SJCRH30 (cell line): ENCODE data around the gene CACNA1H. TPM values are rescaled to one million over a fixed set of nuclear protein-coding genes. Genes with fewer than 3 reads are reported as not detected.

ENCODE experiments used
- DNase-seq, 2 experiments: peaks; one replicate each; pipeline ENCODE4 v3.0.0-alpha.2; 2015 to 2020
- H3K27ac ChIP-seq: fragments of 250-450 bp; sonication (Bioruptor Pico); 2 replicates; pipeline ENCODE4 v1.5.1; 2020; ENCODE audit warnings: mild to moderate bottlenecking, moderate library complexity
- H3K27me3 ChIP-seq: fragments of 250-450 bp; sonication (Bioruptor Pico); 2 replicates; pipeline ENCODE4 v1.5.1; 2020; ENCODE audit warnings: mild to moderate bottlenecking, moderate library complexity
- H3K36me3 ChIP-seq: fragments of 250-450 bp; sonication (Bioruptor Pico); 2 replicates; pipeline ENCODE4 v1.5.1; 2020; ENCODE audit warnings: mild to moderate bottlenecking, moderate library complexity
- H3K4me1 ChIP-seq: fragments of 250-450 bp; sonication (Bioruptor Pico); 2 replicates; pipeline ENCODE4 v1.5.1; 2020; ENCODE audit warnings: mild to moderate bottlenecking, moderate library complexity
- H3K4me3 ChIP-seq: fragments of 250-450 bp; sonication (Bioruptor Pico); 2 replicates; pipeline ENCODE4 v1.5.1; 2020; ENCODE audit warnings: mild to moderate bottlenecking, moderate library complexity
- H3K9me3 ChIP-seq: fragments of 250-450 bp; sonication (Bioruptor Pico); replicated peaks from 2 replicates; pipeline ENCODE4 v1.5.1; 2020; ENCODE audit warnings: mild to moderate bottlenecking, moderate library complexity
- total RNA-seq: library from RNA; depleted of rRNA; stranded (reverse); fragments of >200 nt; shearing (Covaris generic); gene quantifications from 2 replicates; pipeline ENCODE4 v1.2.3, GENCODE V29; 2014

Gene CACNA1H
- total RNA-seq, 1 experiment from 2014 or later = 1.7 TPM

DNA sequence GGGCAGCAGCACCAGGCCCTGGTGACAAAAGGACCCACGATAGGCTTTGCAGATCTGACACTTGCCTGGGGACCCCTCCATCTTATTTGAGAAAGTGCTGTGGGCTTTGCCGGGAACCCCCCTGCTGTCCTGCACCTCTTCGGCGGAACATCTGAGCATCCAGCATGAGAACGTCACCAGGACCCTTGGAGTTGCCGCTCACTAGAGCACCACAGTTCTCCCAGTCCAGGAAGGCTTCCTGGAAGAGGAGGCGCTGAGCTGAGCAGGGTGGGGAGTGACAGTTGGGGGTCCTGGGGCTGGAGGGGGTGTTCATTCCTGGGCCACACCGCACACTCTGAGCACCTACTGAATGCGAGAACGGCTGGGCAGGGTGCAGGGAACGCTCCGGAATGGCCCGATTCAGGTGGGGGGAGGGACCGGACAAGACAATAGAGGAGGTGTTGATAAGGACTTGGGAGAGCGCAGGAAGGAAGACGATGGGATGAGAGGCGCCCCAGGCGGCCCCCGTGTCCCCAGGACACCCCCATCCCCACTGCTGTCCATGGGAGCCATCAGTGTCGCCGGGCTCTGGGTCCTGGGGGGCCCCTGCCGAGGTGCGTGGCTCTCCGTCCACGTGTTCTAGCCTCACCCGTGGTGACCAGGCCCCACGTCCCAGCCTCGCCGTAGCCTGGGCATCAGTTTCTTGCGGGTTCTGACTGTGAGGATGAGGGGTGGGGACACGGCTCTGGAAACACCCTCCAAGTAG is 24.8 kb upstream of the CACNA1H start:
- Histone ChIP-seq H3K27ac (no peak overlapping the region), H3K9me3 (no peaks in the 10 kb centered on the region), H3K4me1 (no peaks in the 10 kb centered on the region; the same call in 1 of the 2 replicates), H3K4me3 (no peak overlapping the region), H3K27me3 (peaks cover 37% of the 10 kb centered on the region), H3K36me3 (no peaks in the 10 kb centered on the region)
- DNase-seq = no peak

GRCh38 chr16:1129106-1129960 is 23.6 kb upstream of the CACNA1H start:
- no peak overlapping the region for H3K4me3 ChIP-seq
- DNase-seq = no peak
- no peak overlapping the region for H3K27ac ChIP-seq
- H3K4me1 ChIP-seq = no peaks in the 10 kb centered on the region; the same call in 1 of the 2 replicates
- H3K27me3 ChIP-seq = peaks cover 37% of the 10 kb centered on the region
- no peaks in the 10 kb centered on the region for H3K36me3 ChIP-seq
- no peaks in the 10 kb centered on the region for H3K9me3 ChIP-seq

GRCh38 chr16:1130382-1130781 is 22.5 kb upstream of the CACNA1H start:
- no peak for DNase-seq
- H3K27ac ChIP-seq = no peak overlapping the region
- peaks cover 27% of the 10 kb centered on the region for H3K27me3 ChIP-seq
- H3K36me3 ChIP-seq = no peaks in the 10 kb centered on the region
- no peaks in the 10 kb centered on the region; the same call in 1 of the 2 replicates for H3K4me1 ChIP-seq
- no peak overlapping the region for H3K4me3 ChIP-seq
- no peaks in the 10 kb centered on the region for H3K9me3 ChIP-seq

- no peaks in the 10 kb centered on the region for H3K4me1 ChIP-seq
These were observed 21.4 kb upstream of the CACNA1H start for GRCh38 chr16:1131378-1131994.

GRCh38 chr16:1132431-1132830 is 20.5 kb upstream of the CACNA1H start:
- no peaks in the 10 kb centered on the region for H3K4me1 ChIP-seq
- H3K36me3 ChIP-seq = no peaks in the 10 kb centered on the region
- H3K27ac ChIP-seq = no peak overlapping the region
- H3K27me3 ChIP-seq = peaks cover 15% of the 10 kb centered on the region
- H3K9me3 ChIP-seq = no peaks in the 10 kb centered on the region
- no peak for DNase-seq
- H3K4me3 ChIP-seq = no peak overlapping the region

More at GRCh38 chr16:1131378-1131994, 21.4 kb upstream of the CACNA1H start:
- DNase-seq = no peak
- Histone ChIP-seq H3K36me3 (no peaks in the 10 kb centered on the region), H3K27me3 (peaks cover 20% of the 10 kb centered on the region), H3K27ac (no peak overlapping the region), H3K4me3 (no peak overlapping the region), H3K9me3 (no peaks in the 10 kb centered on the region)

- H3K27ac ChIP-seq = no peak overlapping the region
- H3K36me3 ChIP-seq = no peaks in the 10 kb centered on the region
These were observed 19.6 kb upstream of the CACNA1H start for GRCh38 chr16:1133271-1133670.

DNA sequence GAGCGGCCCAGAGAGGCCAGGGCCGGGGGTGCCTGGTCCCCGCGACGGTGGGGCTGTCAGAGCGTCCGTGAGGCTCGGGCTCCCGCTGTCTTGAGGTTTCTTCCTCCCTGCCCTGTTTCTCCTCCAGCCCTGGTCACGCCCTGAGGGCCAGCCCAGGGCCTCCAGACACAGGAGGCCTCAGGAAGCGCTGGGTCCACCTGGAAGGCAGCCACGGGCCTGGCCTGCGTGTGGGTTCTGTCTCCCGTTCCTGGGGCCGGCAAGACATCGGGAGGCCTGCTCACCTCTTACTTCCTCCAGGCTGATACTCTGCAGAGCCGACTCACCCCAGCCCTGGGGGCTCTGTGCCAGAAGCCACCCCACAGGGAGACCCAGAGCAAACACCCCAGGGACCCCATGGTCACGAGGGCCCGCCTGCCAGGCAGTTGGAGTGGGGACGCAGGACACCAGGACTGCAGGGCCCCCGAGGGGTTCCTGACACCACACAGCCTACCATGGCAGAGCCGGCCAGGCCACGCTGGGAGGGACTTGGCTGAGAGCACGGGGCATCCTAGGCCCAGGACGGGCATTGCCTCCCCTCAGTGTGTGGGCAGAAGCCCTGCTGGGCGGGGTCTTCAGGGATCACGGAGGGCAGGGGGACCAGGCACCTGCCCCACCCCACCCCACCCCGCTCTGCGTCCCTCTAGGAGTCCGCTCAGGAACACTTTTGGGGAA is 18.9 kb upstream of the CACNA1H start:
- no peak for DNase-seq

More at GRCh38 chr16:1133271-1133670, 19.6 kb upstream of the CACNA1H start:
- no peak for DNase-seq
- peaks cover 15% of the 10 kb centered on the region for H3K27me3 ChIP-seq
- no peaks in the 10 kb centered on the region for H3K4me1 ChIP-seq
- H3K4me3 ChIP-seq = no peak overlapping the region
- H3K9me3 ChIP-seq = no peaks in the 10 kb centered on the region

GRCh38 chr16:1134776-1135458 is 18.0 kb upstream of the CACNA1H start:
- Histone ChIP-seq H3K4me1 (no peaks in the 10 kb centered on the region), H3K27me3 (peaks cover 15% of the 10 kb centered on the region), H3K36me3 (no peaks in the 10 kb centered on the region), H3K9me3 (no peaks in the 10 kb centered on the region), H3K27ac (no peak overlapping the region), H3K4me3 (no peak overlapping the region)
- no peak for DNase-seq

More for the DNA sequence above, 18.9 kb upstream of the CACNA1H start:
- Histone ChIP-seq H3K27ac (no peak overlapping the region), H3K36me3 (no peaks in the 10 kb centered on the region), H3K4me3 (no peak overlapping the region), H3K27me3 (peaks cover 15% of the 10 kb centered on the region), H3K4me1 (no peaks in the 10 kb centered on the region), H3K9me3 (no peaks in the 10 kb centered on the region)

- H3K27me3 ChIP-seq = peaks cover 15% of the 10 kb centered on the region
- no peak overlapping the region for H3K4me3 ChIP-seq
- no peaks in the 10 kb centered on the region for H3K9me3 ChIP-seq
- no peak overlapping the region for H3K27ac ChIP-seq
- DNase-seq = no peak
- no peaks in the 10 kb centered on the region for H3K36me3 ChIP-seq
- no peaks in the 10 kb centered on the region for H3K4me1 ChIP-seq
These were observed 17.5 kb upstream of the CACNA1H start for GRCh38 chr16:1135459-1135825.

DNA sequence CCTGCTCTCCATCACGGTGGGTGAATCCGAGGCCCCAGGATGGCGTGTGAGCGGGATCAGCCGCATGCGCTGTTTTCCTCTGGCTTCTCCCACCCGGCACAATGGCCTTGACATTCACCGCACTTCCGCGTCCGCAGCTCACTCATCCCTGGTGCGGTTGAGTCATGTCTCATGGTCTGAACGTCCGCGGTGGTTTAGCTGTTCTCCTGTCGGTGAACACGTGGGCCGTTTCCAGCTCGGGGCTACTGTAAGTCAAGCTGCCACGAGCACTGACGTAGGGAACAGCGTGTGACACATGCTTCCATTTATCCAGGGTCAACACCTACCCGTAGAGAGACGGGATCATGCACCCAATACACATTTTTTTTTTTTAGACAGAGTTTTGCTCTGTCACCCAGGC is 15.3 kb upstream of the CACNA1H start:
- H3K36me3 ChIP-seq = no peaks in the 10 kb centered on the region
- H3K27ac ChIP-seq = no peak overlapping the region
- H3K4me3 ChIP-seq = no peak overlapping the region
- peaks cover 24% of the 10 kb centered on the region for H3K27me3 ChIP-seq
- H3K4me1 ChIP-seq = no peaks in the 10 kb centered on the region
- no peak for DNase-seq
- no peaks in the 10 kb centered on the region for H3K9me3 ChIP-seq

- Histone ChIP-seq H3K4me3 (no peak overlapping the region), H3K36me3 (no peaks in the 10 kb centered on the region), H3K27me3 (peaks cover 30% of the 10 kb centered on the region), H3K9me3 (no peaks in the 10 kb centered on the region), H3K27ac (no peak overlapping the region), H3K4me1 (no peaks in the 10 kb centered on the region)
- no peak for DNase-seq
These were observed 12.2 kb upstream of the CACNA1H start for GRCh38 chr16:1140582-1141162.

GRCh38 chr16:1141191-1141590 is 11.7 kb upstream of the CACNA1H start:
- no peak for DNase-seq
- H3K4me1 ChIP-seq = no peaks in the 10 kb centered on the region
- H3K9me3 ChIP-seq = no peaks in the 10 kb centered on the region
- H3K36me3 ChIP-seq = no peaks in the 10 kb centered on the region
- H3K27ac ChIP-seq = no peak overlapping the region
- no peak overlapping the region for H3K4me3 ChIP-seq
- H3K27me3 ChIP-seq = peaks cover 30% of the 10 kb centered on the region

GRCh38 chr16:1141716-1142115 is 11.2 kb upstream of the CACNA1H start:
- Histone ChIP-seq H3K4me1 (no peaks in the 10 kb centered on the region), H3K9me3 (no peaks in the 10 kb centered on the region), H3K27me3 (peaks cover 30% of the 10 kb centered on the region)

DNA sequence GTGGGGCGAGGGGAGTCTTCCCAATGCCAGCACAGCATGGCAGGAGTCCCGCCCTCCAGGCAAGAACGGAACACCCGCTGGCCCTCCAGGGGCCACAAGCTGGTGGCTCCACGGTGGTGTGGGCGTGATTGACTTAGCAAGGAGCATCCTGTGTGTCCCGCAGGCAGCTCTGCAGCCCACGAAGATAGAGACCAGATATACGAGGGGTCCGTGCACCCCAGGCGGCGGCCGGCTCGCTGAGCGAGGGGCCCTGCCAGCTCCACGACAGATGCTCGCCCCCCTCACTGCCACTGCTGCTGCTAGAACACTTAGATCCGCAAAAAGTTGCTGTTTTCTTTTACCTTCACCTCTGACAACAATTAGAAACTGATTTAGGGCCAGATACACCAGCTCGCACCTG is 10.0 kb upstream of the CACNA1H start:
- peaks cover 30% of the 10 kb centered on the region for H3K27me3 ChIP-seq
- no peaks in the 10 kb centered on the region for H3K9me3 ChIP-seq
- H3K27ac ChIP-seq = no peak overlapping the region
- H3K36me3 ChIP-seq = no peaks in the 10 kb centered on the region
- DNase-seq = no peak
- H3K4me1 ChIP-seq = no peaks in the 10 kb centered on the region
- no peak overlapping the region for H3K4me3 ChIP-seq

More at GRCh38 chr16:1141716-1142115, 11.2 kb upstream of the CACNA1H start:
- H3K36me3 ChIP-seq = no peaks in the 10 kb centered on the region
- no peak for DNase-seq
- H3K4me3 ChIP-seq = no peak overlapping the region
- no peak overlapping the region for H3K27ac ChIP-seq
